Thyroid gland (tissue), 4 donors: ENCODE data around the gene MCM10.

Experiments
- CTCF ChIP-seq, 6 experiments: fragments of 200-600 bp in 3 of 6; fragments of 450-650 bp in 3 of 6; sonication (generic) in 3 of 6; IDR thresholded peaks; one replicate each; pipeline ENCODE4 v1.5.1; 2016 to 2019; ENCODE audit warnings: antibody characterized with exemption in 6 of 6, mild to moderate bottlenecking in 2 of 6, inconsistent platforms in 1 of 6, moderate library complexity in 1 of 6
- POLR2A ChIP-seq, 2 donors: fragments of 450-650 bp; IDR thresholded peaks; one replicate each; pipeline ENCODE4 v1.6.1; 2017; ENCODE audit warnings: antibody characterized with exemption in 2 of 2, mild to moderate bottlenecking in 2 of 2, moderate library complexity in 1 of 2

GRCh38 chr10:13206091-13206490 lies 44.7 kb downstream of the MCM10 start:
- TF ChIP-seq CTCF (IDR thresholded peaks at IDR 0.05) (no peak), POLR2A (IDR thresholded peaks at IDR 0.05) (no peak)
